PC-9 (cell line): Measurements from ENCODE around the gene ZMIZ1.

Experiments
- CTCF ChIP-seq: fragments of 200-600 bp; sonication (generic); conservative IDR thresholded peaks from 2 replicates; pipeline ENCODE4 v1.6.1; 2017; ENCODE audit warnings: mixed run types, antibody characterized with exemption, mild to moderate bottlenecking, moderate library complexity
- EZH2 ChIP-seq: fragments of 200-600 bp; sonication (generic); IDR thresholded peaks from 2 replicates; pipeline ENCODE4 v1.8.0; 2017; ENCODE audit warnings: antibody characterized with exemption, low read depth

DNA sequence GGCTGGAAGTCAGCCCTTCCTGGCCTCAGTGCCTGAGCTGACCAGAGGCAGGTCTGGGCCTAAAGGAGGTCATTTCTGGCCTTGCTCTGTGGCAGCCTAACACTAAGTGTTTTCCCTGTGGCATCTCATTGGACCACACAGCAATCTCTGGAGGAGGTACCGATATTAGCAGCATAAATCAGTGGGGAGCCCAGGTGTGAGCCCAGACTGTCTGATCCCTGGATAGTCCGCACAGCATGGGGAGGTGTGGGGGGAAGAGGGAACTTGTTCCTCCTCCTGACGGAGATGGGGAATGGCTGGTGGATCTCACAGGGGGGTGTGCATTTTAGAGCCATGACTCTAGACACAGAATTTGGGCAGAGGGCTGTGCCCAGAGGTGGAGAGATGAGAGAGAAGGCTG, 267.5 kb downstream of the ZMIZ1 start:
- TF ChIP-seq CTCF (no peak), EZH2 (no peak)
